Activated CD4-positive, alpha-beta T cell treated with anti-CD3 and anti-CD28 coated beads, Interleukin-2, Interleukin-6, amounts not matched to agents 100 ng/mL and 50 ng/mL, durations not matched to agents 16 hours and 8 hours (primary cell): ENCODE measurements around the gene KCNK3.
A peak's percentile ranks its signal among the peaks of the same experiment; 100 is the strongest.
"Not testable (repeated sequence)": the region's sequence is repeated elsewhere in the genome, so short reads cannot be mapped to it uniquely, and the experiment has no call there.

Experiments used
- DNase-seq: peaks from one replicate; pipeline ENCODE4 v3.0.0-alpha.2; 2020

Gene KCNK3

DNA sequence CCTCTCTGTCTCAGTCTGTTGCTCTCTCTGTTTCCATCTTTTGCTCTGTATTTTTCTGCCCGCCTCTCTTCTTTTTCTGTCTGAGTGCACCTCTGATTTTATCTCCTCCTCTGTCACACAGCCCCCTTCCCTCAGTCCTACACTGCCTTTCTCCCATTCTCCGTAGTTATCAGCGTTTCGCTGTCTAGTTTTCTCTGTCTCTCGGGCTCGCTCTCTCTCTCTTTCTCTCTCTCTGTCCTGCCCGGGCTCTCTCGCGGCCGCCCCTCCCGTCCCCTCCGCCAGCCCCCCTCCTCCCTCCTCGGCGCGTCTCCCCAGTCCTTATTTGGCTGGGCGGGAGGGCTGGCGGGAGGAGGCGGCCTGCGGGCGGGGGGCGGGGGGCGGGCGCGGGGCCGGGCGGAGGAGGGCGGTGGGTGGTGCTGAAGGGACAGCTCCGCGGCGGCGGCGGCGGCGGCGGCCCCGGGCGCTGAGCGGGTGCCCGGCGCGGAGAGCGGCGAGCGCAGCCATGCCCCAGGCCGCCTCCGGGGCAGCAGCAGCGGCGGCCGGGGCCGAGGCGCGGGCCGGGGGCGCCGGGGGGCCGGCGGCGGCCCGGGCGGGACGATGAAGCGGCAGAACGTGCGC is at the start of gene KCNK3:
Gene KCNK3 (plus strand): TSS at position 444 of the 618 bp plus-strand sequence. CDS start 154 bp downstream, at position 598.
- DNase-seq: peak; percentile 9

GRCh38 chr2:26644188-26644835 is 48.2 kb upstream of the KCNK3 start:
- DNase-seq: no peak

DNA sequence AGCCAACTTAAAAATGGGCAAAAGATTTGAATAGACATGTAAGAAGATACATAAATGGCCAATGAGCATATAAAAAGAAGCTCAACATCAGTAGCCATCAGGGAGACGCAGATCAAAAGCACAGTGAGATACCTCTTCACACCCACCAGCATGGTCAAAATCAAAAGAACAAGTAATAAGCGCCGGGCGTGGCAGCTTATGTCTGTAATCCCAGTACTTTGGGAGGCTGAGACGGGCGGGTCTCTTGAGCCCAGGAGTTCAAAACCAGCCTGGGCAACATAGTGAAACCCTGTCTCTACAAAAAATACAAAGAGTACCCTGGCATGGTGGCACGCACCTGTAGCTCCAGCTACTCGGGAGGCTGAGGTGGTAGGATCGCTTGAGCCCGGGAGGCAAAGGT is 46.8 kb upstream of the KCNK3 start:
- no peak for DNase-seq

- DNase-seq: no peak
Measured at GRCh38 chr2:26646986-26647672, 45.4 kb upstream of the KCNK3 start.

DNA sequence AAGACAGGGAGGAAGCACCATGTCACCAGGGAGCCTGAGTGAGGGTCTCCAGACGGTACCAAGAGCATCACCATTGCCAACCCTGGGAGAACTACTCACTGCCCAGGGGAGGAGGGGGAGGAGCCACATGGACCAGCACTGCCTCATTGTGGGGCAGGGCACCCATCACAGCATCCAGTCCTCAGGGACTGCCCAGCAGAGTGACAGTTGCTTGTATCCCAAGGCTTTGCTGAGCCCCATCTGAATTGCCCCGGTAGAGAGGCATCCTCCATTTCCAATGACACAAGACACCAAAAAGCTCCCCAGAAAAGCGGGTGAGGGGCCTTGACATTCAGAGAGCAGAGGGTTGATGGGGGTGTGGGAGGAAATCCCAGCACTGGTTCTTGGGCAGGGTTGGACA is 44.5 kb upstream of the KCNK3 start:
- no peak for DNase-seq

GRCh38 chr2:26648516-26648915 is 44.0 kb upstream of the KCNK3 start:
- DNase-seq: no peak

DNA sequence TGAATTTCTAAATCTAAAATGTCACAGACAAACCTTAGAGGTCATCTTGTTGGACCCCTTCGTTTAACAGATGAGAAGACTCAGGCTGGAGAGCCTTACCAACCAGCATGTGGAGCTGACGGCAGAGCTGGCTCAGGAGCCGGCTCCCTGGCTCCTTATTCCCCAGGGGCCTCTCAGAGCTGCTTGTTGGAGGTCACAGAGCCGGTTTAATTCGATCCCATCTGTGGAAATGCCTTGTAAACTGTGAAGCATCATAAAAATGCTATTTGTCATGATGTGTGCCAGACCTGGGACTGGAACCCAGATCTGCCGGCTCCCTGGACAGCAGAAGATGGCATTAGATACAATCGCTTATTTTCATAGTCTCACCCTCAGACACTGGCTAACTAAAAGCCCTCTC is 43.2 kb upstream of the KCNK3 start:
- no peak for DNase-seq

- DNase-seq: no peak
Measured at GRCh38 chr2:26649992-26650712, 42.4 kb upstream of the KCNK3 start.

- DNase-seq: no peak
Measured at GRCh38 chr2:26650713-26651469, 41.6 kb upstream of the KCNK3 start.

GRCh38 chr2:26651470-26651771 is 41.1 kb upstream of the KCNK3 start:
- no peak for DNase-seq

DNA sequence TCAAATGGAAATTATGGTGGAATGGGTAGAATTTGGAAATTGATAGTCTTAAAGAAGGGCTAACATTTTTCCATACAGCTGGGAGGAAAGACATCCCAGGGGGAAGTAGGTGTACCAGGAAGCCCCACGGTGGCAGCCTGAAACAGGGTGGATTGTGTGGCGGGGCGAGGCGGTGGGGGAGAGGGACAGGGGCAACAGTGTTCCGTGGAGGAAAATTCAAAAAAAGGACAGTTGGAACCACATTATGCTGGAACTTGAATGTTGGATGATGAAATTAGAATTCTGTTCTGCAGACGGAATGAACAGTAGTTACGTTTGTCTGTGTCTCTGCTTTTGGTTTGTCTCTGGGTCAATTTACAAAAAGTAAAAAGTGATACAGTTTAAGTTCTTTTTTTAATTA is 40.7 kb upstream of the KCNK3 start:
- DNase-seq: no peak

- DNase-seq: no peak
Measured at GRCh38 chr2:26652361-26653041, 40.0 kb upstream of the KCNK3 start.

DNA sequence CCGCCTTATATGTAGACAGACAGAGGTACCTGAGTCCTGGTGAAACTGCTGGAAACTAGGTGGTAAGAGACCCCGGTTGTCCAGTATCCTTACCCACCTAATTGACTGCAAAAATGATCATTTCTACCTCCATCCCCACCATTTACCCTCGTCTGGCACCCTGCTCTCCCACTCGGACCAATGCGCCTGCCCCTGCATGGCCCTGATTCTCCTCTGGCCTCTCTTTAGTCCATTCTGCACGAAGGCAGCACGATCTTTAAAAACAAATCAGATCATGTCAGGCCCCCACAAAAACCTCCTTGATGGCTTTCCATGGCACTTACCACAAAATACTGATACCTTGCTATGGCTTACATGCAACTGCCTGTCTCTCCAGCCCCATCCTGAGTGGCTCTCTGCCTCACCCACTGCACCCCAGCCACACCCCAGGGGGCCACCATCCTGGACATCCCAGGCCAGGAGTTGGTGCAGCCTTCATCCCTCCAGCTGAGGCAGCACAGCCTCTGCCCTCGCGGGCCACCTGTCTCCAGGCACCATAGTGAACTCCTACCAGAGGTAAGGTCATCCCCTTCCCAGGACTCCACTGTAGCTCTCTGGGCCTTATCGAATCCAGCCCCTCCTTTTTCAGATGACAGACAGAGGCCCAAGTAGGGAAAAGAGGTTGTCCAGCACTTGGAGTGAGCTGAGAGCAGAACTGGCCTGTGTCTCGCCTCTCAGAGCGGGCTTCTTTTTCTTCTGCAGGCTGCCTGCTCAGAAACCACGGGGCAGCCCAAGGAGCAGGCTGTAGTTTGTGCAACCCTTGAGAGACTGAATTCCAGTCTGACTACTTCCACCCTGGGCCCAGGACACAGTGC is 39.1 kb upstream of the KCNK3 start:
- no peak for DNase-seq

GRCh38 chr2:26654061-26654340 is 38.5 kb upstream of the KCNK3 start:
- DNase-seq: no peak

- not testable (repeated sequence) for DNase-seq
Measured at GRCh38 chr2:26655120-26655519, 37.4 kb upstream of the KCNK3 start.

- no peak for DNase-seq
Measured at GRCh38 chr2:26655611-26656195, 36.8 kb upstream of the KCNK3 start.

DNA sequence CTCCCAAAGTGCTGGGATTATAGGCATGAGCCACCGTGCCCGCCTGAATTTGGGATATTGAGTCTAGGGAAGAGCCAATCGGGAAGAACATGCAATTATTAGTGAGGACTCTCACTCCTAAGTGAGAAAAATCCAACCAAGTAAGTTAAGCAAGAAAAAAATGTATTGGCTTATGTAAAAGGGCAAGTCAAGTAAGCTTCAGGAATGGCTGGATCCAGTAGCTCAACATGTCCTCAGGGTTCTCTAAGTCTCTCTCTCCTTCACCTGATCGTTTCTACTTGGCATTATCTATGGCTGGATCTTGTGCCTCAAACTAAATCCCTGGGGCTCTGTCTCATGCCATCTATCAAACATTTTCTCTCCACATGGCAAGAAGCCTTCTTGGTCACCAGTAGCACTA is 35.3 kb upstream of the KCNK3 start:
- DNase-seq: no peak

- DNase-seq: no peak
Measured at GRCh38 chr2:26658691-26659346, 33.7 kb upstream of the KCNK3 start.

- no peak for DNase-seq
Measured at GRCh38 chr2:26660363-26660962, 32.1 kb upstream of the KCNK3 start.

- DNase-seq: not testable (repeated sequence)
Measured at GRCh38 chr2:26665296-26665695, 27.2 kb upstream of the KCNK3 start.
